Activated CD4-positive, CD25-positive, alpha-beta regulatory T cell treated with anti-CD3 and anti-CD28 coated beads, Interleukin-2, amount 50 U/mL, for 24 hours (primary cell): ENCODE measurements around the gene ARV1.
"Not testable (repeated sequence)": the region's sequence is repeated elsewhere in the genome, so short reads cannot be mapped to it uniquely, and the experiment has no call there.

Experiments
- ATAC-seq, 2 donors: fragments of 150-1000 bp; cut with Tn5 transposase; one replicate each; pipeline ENCODE4 v1.10.0; 2021; ENCODE audit warnings: mild to moderate bottlenecking in 1 of 2, moderate library complexity in 1 of 2

Gene ARV1

GRCh38 chr1:231020139-231020601 lies 41.3 kb downstream of the ARV1 start:
- ATAC-seq, result peak in 1 of 2 donors; percentile 36

- ATAC-seq, result no peak
Observed at GRCh38 chr1:231020816-231021215, 41.9 kb downstream of the ARV1 start.

GRCh38 chr1:231021540-231022031 lies 42.7 kb downstream of the ARV1 start:
- ATAC-seq, result no peak

- ATAC-seq, result not testable (repeated sequence)
Observed at GRCh38 chr1:231022543-231022942, 43.6 kb downstream of the ARV1 start.

GRCh38 chr1:231023150-231023549 lies 44.3 kb downstream of the ARV1 start:
- no peak for ATAC-seq

GRCh38 chr1:231026576-231026975 lies 47.7 kb downstream of the ARV1 start:
- ATAC-seq, result no peak

GRCh38 chr1:231027136-231027925 lies 48.4 kb downstream of the ARV1 start:
- ATAC-seq, result no peak

GRCh38 chr1:231027971-231028370 lies 49.1 kb downstream of the ARV1 start:
- no peak for ATAC-seq

GRCh38 chr1:231028682-231029081 lies 49.8 kb downstream of the ARV1 start:
- ATAC-seq, result no peak

- ATAC-seq, result not testable (repeated sequence)
Observed at GRCh38 chr1:231029247-231029646, 50.4 kb downstream of the ARV1 start.

GRCh38 chr1:231029841-231030240 lies 50.9 kb downstream of the ARV1 start:
- no peak for ATAC-seq

GRCh38 chr1:231032963-231033362 lies 54.1 kb downstream of the ARV1 start:
- no peak for ATAC-seq

GRCh38 chr1:231035799-231036198 lies 56.9 kb downstream of the ARV1 start:
- no peak for ATAC-seq

GRCh38 chr1:231036416-231036815 lies 57.5 kb downstream of the ARV1 start:
- ATAC-seq, result no peak

GRCh38 chr1:231037585-231038517 lies 59.0 kb downstream of the ARV1 start:
- no peak for ATAC-seq

- peak; percentile 36 to 37 for ATAC-seq
Observed at GRCh38 chr1:231039161-231040018, 60.5 kb downstream of the ARV1 start.

- ATAC-seq, result peak; percentile 66 to 70
Observed at GRCh38 chr1:231040019-231040799, 61.3 kb downstream of the ARV1 start, which contains the start of gene FAM89A. Gene FAM89A, minus strand, starts transcription at chr1:231040254. Its CDS starts 43 bp downstream, at chr1:231040211.

GRCh38 chr1:231040800-231041718 lies 62.2 kb downstream of the ARV1 start:
- ATAC-seq, result no peak

- ATAC-seq, result no peak
Observed at GRCh38 chr1:231041719-231042261, 62.9 kb downstream of the ARV1 start.

- no peak for ATAC-seq
Observed at GRCh38 chr1:231044588-231044987, 65.7 kb downstream of the ARV1 start.
